Breast epithelium (tissue), 4 donors: Measurements from ENCODE around the gene TYW5. TPM values are rescaled to one million over a fixed set of nuclear protein-coding genes. Genes with fewer than 3 reads are reported as not detected.
A peak's percentile ranks its signal among the peaks of the same experiment; 100 is the strongest.

Source experiments
- DNase-seq, 2 donors: peaks; one replicate each; pipeline ENCODE4 v3.0.0-alpha.2; 2019; ENCODE audit warnings: low spot score in 2 of 2
- H3K27ac ChIP-seq, 2 donors: fragments of 200-600 bp; sonication (generic) in 1 of 2; one replicate each; pipeline ENCODE4 v1.5.1; 2016 to 2019; ENCODE audit warnings: mild to moderate bottlenecking in 1 of 2
- H3K27me3 ChIP-seq, 2 donors: fragments of 200-600 bp; sonication (generic) in 1 of 2; one replicate each; pipeline versions ENCODE4 v1.5.1 to v1.6.0; 2017 to 2019; ENCODE audit warnings: control low read depth in 1 of 2, mild to moderate bottlenecking in 1 of 2
- H3K36me3 ChIP-seq: fragments of 200-600 bp; one replicate; pipeline ENCODE4 v1.5.1; 2019
- H3K4me1 ChIP-seq, 2 donors: fragments of 200-600 bp; sonication (generic); one replicate each; pipeline ENCODE4 v1.5.1; 2016 to 2019; ENCODE audit warnings: control low read depth in 1 of 2
- H3K4me3 ChIP-seq, 3 donors: fragments of 200-600 bp; sonication (generic); 1 replicate in 2 of 3; 2 replicates in 1 of 3; pipeline ENCODE4 v1.5.1; 2016 to 2019; ENCODE audit warnings: mild to moderate bottlenecking in 3 of 3, moderate library complexity in 2 of 3
- H3K9me3 ChIP-seq, 2 donors: fragments of 200-600 bp; sonication (generic) in 1 of 2; one replicate each; pipeline ENCODE4 v1.5.1; 2016 to 2019; ENCODE audit warnings: control low read depth in 1 of 2
- CTCF ChIP-seq, 3 donors: fragments of 450-650 bp; IDR thresholded peaks; one replicate each; pipeline ENCODE4 v1.5.1; 2016 to 2017; ENCODE audit warnings: antibody characterized with exemption in 3 of 3, mild to moderate bottlenecking in 3 of 3, moderate library complexity in 3 of 3
- POLR2A ChIP-seq: fragments of 450-650 bp; IDR thresholded peaks from one replicate; pipeline ENCODE4 v1.6.1; 2016; ENCODE audit warnings: antibody characterized with exemption, mild to moderate bottlenecking, moderate library complexity
- POLR2AphosphoS5 ChIP-seq, 3 donors: sonication (generic); formaldehyde crosslinking; IDR thresholded peaks; one replicate each; pipeline ENCODE4 v1.6.1; 2017; ENCODE audit warnings: antibody characterized with exemption in 3 of 3
- intact Hi-C: fragments of 100-400 bp; cut with DNase I; formaldehyde crosslinking; loops from one replicate; pipeline ENCODE4 v1.15.1; 2023; ENCODE audit warnings: low total_unique reads
- total RNA-seq, 3 donors: library from RNA; depleted of rRNA; stranded (reverse); fragments of >200 nt; gene quantifications; one replicate each; pipeline ENCODE4 v1.1.0, GENCODE V29; 2016

Gene TYW5
- total RNA-seq, 3 donors from 2014 or later, result 7.2 to 12.9 (median 9.8) TPM

- H3K4me1 ChIP-seq, result no peaks in the 10 kb centered on the region
- TF ChIP-seq POLR2AphosphoS5 (IDR thresholded peaks at IDR 0.05), result no peak
- TF ChIP-seq POLR2A, result no peak
- TF ChIP-seq CTCF (IDR thresholded peaks at IDR 0.05), result no peak
- H3K27ac ChIP-seq, result no peak overlapping the region
- no peaks in the 10 kb centered on the region for H3K9me3 ChIP-seq
- no peak for DNase-seq
- intact Hi-C loops, result no loop called here
- no peak overlapping the region for H3K4me3 ChIP-seq
- H3K36me3 ChIP-seq, result no peaks in the 10 kb centered on the region
- H3K27me3 ChIP-seq, result no peaks in the 10 kb centered on the region
Observed at GRCh38 chr2:199988151-199988550, 32.9 kb upstream of the TYW5 start.

- DNase-seq, result no peak
- intact Hi-C loops, result no loop called here
- H3K27ac ChIP-seq, result no peak overlapping the region
Observed at GRCh38 chr2:199987586-199987985, 32.3 kb upstream of the TYW5 start.

GRCh38 chr2:199985625-199986207 lies 30.4 kb upstream of the TYW5 start:
- peak in 1 of 2 donors; percentile 18 for DNase-seq
- H3K9me3 ChIP-seq, result no peaks in the 10 kb centered on the region
- H3K27ac ChIP-seq, result no peak overlapping the region
- H3K4me3 ChIP-seq, result no peak overlapping the region
- intact Hi-C loops, result no loop called here
- H3K36me3 ChIP-seq, result no peaks in the 10 kb centered on the region
- no peaks in the 10 kb centered on the region for H3K27me3 ChIP-seq
- H3K4me1 ChIP-seq, result no peaks in the 10 kb centered on the region
- TF ChIP-seq CTCF (IDR thresholded peaks at IDR 0.05) (peak in 2 of 3 donors; percentile 11 to 34), POLR2A (no peak)

More at GRCh38 chr2:199987586-199987985, 32.3 kb upstream of the TYW5 start:
- TF ChIP-seq CTCF (IDR thresholded peaks at IDR 0.05) (no peak), POLR2AphosphoS5 (IDR thresholded peaks at IDR 0.05) (no peak), POLR2A (no peak)
- no peaks in the 10 kb centered on the region for H3K36me3 ChIP-seq
- H3K27me3 ChIP-seq, result no peaks in the 10 kb centered on the region
- H3K4me3 ChIP-seq, result no peak overlapping the region
- no peaks in the 10 kb centered on the region for H3K4me1 ChIP-seq
- no peaks in the 10 kb centered on the region for H3K9me3 ChIP-seq

- Histone ChIP-seq H3K4me1 (no peaks in the 10 kb centered on the region), H3K36me3 (no peaks in the 10 kb centered on the region), H3K9me3 (no peaks in the 10 kb centered on the region), H3K4me3 (no peak overlapping the region), H3K27me3 (no peaks in the 10 kb centered on the region), H3K27ac (no peak overlapping the region)
- no peak for DNase-seq
- no peak for TF ChIP-seq CTCF (IDR thresholded peaks at IDR 0.05)
- intact Hi-C loops, result no loop called here
Observed at GRCh38 chr2:199984755-199985154, 29.5 kb upstream of the TYW5 start.

- Histone ChIP-seq H3K36me3 (no peaks in the 10 kb centered on the region), H3K27me3 (no peaks in the 10 kb centered on the region), H3K4me3 (no peak overlapping the region), H3K27ac (no peak overlapping the region), H3K9me3 (no peaks in the 10 kb centered on the region), H3K4me1 (no peaks in the 10 kb centered on the region)
- intact Hi-C loops, result no loop called here
- TF ChIP-seq CTCF (IDR thresholded peaks at IDR 0.05) (no peak), POLR2AphosphoS5 (IDR thresholded peaks at IDR 0.05) (no peak), POLR2A (no peak)
- DNase-seq, result no peak
Observed at GRCh38 chr2:199984159-199984558, 28.9 kb upstream of the TYW5 start.
